ENCODE measurements around the gene ZNF160. TPM values are rescaled to one million over a fixed set of nuclear protein-coding genes. Genes with fewer than 3 reads are reported as not detected.
"Not testable (repeated sequence)": the region's sequence is repeated elsewhere in the genome, so short reads cannot be mapped to it uniquely, and the experiment has no call there.

The ZNF160 gene
- total RNA-seq, 6 donors from 2014 or later: 25.0 to 150 (median 48.5) TPM

GRCh38 chr19:53132141-53132991, 29.1 kb upstream of the ZNF160 start, which contains the start of gene ZNF415:
ZNF415 (minus strand) TSS chr19:53132910; CDS start chr19:53122676, 10,234 bp downstream.
- Histone ChIP-seq H3K27me3 (peaks cover 0 to 5% (median 0%) of the 10 kb centered on the region in 4 donors), H3K27ac (peak within 1 kb of the TSS; percentile 46 to 78 (median 74)), H3K4me1 (peaks cover 4 to 14% (median 7%) of the 10 kb centered on the region in 4 donors), H3K36me3 (no peaks in the 10 kb centered on the region), H3K9me3 (peaks cover 0 to 27% (median 15%) of the 10 kb centered on the region in 4 donors), H3K4me3 (peak within 1 kb of the TSS; percentile 44 to 71 (median 58))
- ATAC-seq (ENCODE audit: low FRiP score in 2 of 2) (peak; percentile 65 to 90), DNase-seq (peak; percentile 72 to 74)
- no peak for TF ChIP-seq EP300 (IDR thresholded peaks at IDR 0.05)
- TF ChIP-seq POLR2A (IDR thresholded peaks at IDR 0.05): no peak
- peak; percentile 37 to 39 for TF ChIP-seq POLR2AphosphoS5 (IDR thresholded peaks at IDR 0.05)
- WGBS, 2 donors: 1 to 3% methylated on average over 41 to 51 of the region's 51 CpGs

DNA sequence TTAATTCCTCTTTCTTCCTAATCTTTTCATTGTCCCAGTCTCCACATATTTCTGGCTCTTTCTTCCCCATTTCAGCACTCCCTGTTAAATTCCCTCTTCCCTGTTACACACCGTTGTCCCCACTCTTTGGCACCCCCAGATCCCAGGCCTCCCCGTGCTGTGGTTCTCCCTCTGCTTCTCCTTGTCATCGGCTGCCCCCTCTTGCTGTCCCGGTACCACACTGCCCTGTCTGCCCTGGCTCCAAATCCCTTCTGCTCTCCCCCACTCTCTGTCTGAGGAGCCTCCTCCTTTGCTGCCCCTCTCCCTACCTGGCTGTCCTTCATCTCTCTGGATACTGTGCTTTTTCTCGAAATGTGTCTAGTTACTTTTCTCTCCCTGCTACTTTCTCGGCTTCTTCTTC, 28.5 kb upstream of the ZNF160 start:
- ATAC-seq (ENCODE audit: low FRiP score in 2 of 2): no peak
- peak overlapping the region; percentile 44 to 71 (median 58) for H3K4me3 ChIP-seq

DNA sequence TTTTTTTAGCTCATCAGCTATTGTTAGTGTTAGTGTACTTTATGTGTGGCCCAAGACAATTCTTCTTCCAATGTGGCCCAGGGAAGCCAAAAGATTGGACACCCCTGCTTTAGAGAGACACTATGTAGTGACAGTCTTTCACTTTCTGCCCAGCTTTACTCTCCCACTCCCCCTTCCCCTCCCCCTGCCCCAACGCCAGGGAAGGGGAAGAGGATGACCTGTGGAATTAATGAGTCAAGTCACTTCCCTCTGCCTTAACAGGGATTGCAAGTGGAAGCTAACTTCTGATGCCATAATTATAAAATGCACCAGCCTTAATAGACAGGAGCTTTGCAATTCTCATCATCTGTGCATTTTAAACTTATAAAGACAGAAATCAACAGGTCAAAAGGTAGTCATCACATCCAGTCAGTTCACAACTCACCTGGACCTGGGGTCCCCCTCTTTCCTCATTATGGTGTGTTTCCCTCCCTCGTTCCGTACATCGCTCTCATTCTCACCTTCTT, 27.9 kb upstream of the ZNF160 start:
- Histone ChIP-seq H3K27me3 (peaks cover 0 to 5% (median 0%) of the 10 kb centered on the region in 4 donors), H3K4me3 (no peak overlapping the region), H3K27ac (no peak overlapping the region), H3K36me3 (no peaks in the 10 kb centered on the region), H3K9me3 (peaks cover 0 to 15% (median 5%) of the 10 kb centered on the region in 4 donors), H3K4me1 (peaks cover 4 to 14% (median 7%) of the 10 kb centered on the region in 4 donors)
- TF ChIP-seq POLR2A (IDR thresholded peaks at IDR 0.05) (no peak), POLR2AphosphoS5 (IDR thresholded peaks at IDR 0.05) (no peak), EP300 (IDR thresholded peaks at IDR 0.05) (no peak), CTCF (IDR thresholded peaks at IDR 0.05) (no peak)
- ATAC-seq (ENCODE audit: low FRiP score in 2 of 2) (no peak), DNase-seq (no peak)
- whole genome bisulfite sequencing, 2 donors: 78 to 80% methylated on average over 4 of the region's 4 CpGs

More for the DNA sequence above, 28.5 kb upstream of the ZNF160 start:
- TF ChIP-seq POLR2A (IDR thresholded peaks at IDR 0.05) (no peak), EP300 (IDR thresholded peaks at IDR 0.05) (no peak)
- WGBS, 2 donors: 39 to 43% methylated on average over 6 of the region's 6 CpGs
- peaks cover 0 to 5% (median 0%) of the 10 kb centered on the region in 4 donors for H3K27me3 ChIP-seq
- peaks cover 4 to 14% (median 7%) of the 10 kb centered on the region in 4 donors for H3K4me1 ChIP-seq
- peaks cover 0 to 20% (median 9%) of the 10 kb centered on the region in 4 donors for H3K9me3 ChIP-seq
- no peaks in the 10 kb centered on the region for H3K36me3 ChIP-seq
- DNase-seq: no peak
- H3K27ac ChIP-seq: no peak overlapping the region

DNA sequence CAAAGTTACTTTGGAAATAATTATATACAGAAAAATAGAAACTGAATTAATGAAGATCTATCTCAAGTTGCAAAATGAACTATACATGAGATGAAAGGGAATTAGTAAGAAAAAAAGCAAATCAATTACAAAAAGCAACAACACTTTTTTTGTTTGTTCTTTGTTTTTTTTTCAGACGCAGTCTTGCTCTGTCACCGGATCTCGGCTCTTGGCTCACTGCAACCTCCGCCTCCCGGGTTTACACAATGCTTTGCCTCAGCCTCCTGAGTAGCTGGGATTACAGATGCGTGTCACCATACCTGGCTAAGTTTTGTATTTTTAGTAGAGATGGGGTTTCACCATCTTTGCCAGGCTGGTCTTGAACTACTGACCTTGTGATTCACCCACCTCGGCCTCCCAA, 27.3 kb upstream of the ZNF160 start:
- Histone ChIP-seq H3K4me1 (peaks cover 4 to 14% (median 7%) of the 10 kb centered on the region in 4 donors), H3K4me3 (no peak overlapping the region), H3K9me3 (peaks cover 0 to 9% (median 1%) of the 10 kb centered on the region in 4 donors), H3K27ac (no peak overlapping the region), H3K36me3 (no peaks in the 10 kb centered on the region), H3K27me3 (peaks cover 0 to 5% (median 0%) of the 10 kb centered on the region in 4 donors)
- TF ChIP-seq POLR2A (IDR thresholded peaks at IDR 0.05) (no peak), CTCF (IDR thresholded peaks at IDR 0.05) (no peak), EP300 (IDR thresholded peaks at IDR 0.05) (no peak), POLR2AphosphoS5 (IDR thresholded peaks at IDR 0.05) (no peak)
- ATAC-seq (ENCODE audit: low FRiP score in 2 of 2): no peak
- DNase-seq: no peak
- 70 to 81% methylated on average over 7 of the region's 7 CpGs for WGBS, 2 donors

DNA sequence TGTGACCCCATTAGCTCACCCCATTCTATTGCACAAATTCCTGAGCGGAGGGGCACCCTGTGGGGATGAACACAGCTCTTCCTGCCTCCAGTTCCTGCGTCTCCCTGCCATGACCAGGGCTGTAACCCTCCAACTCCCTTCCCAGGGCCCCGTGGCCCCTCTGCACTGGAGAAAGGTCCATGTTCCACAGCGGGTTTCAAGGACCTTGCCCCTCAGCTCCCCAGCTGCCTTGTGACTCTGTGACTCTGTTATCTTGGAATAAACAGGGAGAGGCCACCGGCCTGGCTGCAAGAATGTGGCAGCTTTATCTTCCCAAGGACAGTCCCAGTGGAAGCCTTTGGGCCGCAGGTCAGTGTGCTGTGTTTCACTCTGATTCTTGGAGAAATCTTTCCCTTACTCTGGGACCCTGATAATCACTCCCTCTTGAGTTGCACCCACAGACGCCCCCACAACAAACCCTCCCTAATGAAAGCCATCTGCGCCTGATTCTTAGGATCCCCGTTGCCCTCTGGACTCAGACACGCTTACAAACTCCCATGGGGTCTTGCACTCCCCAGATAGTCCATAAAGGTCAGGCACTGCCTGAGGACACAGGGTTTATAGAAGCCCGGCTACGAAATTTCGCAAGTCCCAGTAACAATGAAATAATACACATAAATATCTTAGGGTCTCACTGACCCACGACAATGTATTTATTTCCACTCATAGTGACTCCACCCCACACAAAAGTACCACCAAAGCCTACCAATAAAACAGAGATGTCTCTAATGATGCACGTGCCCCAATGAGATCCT, 23.7 kb upstream of the ZNF160 start:
- H3K9me3 ChIP-seq; ATAC-seq (ENCODE audit: low FRiP score in 2 of 2); DNase-seq; H3K4me3 ChIP-seq; H3K4me1 ChIP-seq; H3K27me3 ChIP-seq; H3K27ac ChIP-seq; H3K36me3 ChIP-seq: not testable (repeated sequence)
- 73 to 82% methylated on average over 6 to 8 of the region's 15 CpGs for WGBS, 2 donors

DNA sequence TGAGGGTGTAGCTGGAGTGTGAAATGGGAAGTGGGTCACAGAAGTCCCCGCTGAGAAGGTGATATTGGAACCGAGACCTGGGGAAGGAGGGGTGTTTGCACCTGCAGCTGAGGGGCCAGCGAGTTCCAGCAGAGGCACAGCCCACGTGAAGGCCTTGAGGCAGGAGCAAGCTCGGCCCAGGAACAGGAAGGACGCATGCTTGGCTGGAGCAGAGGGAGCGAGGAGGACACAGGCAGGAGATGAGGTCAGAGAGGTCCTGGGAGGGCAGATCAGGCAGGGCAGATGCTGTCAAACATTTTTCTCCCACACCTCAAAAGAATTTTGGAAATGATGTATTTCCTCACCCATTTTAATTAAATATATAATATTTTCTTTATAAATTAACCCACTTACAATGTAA, 20.2 kb upstream of the ZNF160 start:
- DNase-seq (peak in 1 of 2 donors; percentile 38), ATAC-seq (ENCODE audit: low FRiP score in 2 of 2) (no peak)
- Histone ChIP-seq H3K4me3 (no peak overlapping the region), H3K4me1 (no peaks in the 10 kb centered on the region), H3K27ac (no peak overlapping the region), H3K9me3 (peaks cover 0 to 4% (median 0%) of the 10 kb centered on the region in 4 donors), H3K36me3 (peaks cover 0 to 10% (median 0%) of the 10 kb centered on the region in 4 donors), H3K27me3 (no peaks in the 10 kb centered on the region)
- 87 to 90% methylated on average over 7 of the region's 7 CpGs for WGBS, 2 donors
- TF ChIP-seq POLR2AphosphoS5 (IDR thresholded peaks at IDR 0.05) (no peak), EP300 (IDR thresholded peaks at IDR 0.05) (no peak), CTCF (IDR thresholded peaks at IDR 0.05) (no peak), POLR2A (IDR thresholded peaks at IDR 0.05) (no peak)

Measured in upper lobe of left lung (tissue), 6 donors.